A673 (cell line): ENCODE results near the gene ABCB8.

ENCODE experiments used
- EZH2 ChIP-seq: fragments of 200-600 bp; sonication (generic); IDR thresholded peaks from 2 replicates; pipeline ENCODE4 v1.6.1; 2017; ENCODE audit warnings: borderline replicate concordance, low read depth, mild to moderate bottlenecking, mixed read lengths, antibody characterized with exemption, low read length; ENCODE audit not compliant: poor library complexity, severe bottlenecking
- TF ChIP-seq, protein P1 (sequence below): fragments of 300-800, 200-600 bp; sonication (generic); conservative IDR thresholded peaks from 2 replicates; pipeline ENCODE4 v1.5.1; 2017; ENCODE audit warnings: low read depth, mild to moderate bottlenecking, antibody characterized with exemption, low read length, moderate library complexity, mixed read lengths

DNA sequence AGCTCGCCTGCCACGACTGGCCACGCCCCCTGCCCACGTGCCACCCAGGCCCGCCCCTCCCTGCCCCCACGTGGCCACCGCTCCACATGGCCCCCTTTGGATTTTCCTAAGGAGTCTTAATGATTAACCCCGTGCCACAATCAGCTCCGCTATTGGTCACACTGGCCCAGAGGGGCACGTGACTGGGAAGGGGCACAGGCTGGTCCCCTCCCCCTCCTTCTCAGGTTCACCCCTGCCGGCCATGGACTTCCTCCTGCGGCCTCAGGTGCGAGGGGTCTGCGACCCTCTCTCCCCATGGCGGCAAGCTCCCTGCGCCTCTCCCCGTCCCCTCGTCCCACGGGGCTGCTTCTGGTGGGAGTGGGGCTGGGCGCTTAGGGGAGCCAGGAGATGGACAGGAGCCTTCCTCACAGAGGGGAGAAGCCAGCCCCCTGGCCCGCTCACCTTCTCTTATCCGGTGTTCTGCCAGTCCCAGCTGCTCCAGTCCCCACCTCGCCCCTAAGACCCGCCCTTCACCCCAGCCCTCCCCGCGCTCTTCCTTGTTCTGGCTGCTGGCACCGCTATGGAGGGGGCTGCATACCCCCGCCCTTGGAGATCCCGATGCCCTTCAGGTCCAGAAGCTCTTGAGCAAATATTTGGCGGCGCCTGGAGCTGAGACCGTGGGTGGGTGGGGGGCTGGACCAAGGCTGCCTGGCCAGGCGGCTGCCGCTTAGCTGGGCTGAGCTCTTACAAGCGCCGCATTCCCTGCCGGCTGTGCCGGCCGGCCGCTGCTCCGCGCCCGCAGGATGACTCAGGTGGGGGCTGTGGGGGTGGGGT, 34.4 kb downstream of the ABCB8 start:
- TF ChIP-seq, protein P1, sequence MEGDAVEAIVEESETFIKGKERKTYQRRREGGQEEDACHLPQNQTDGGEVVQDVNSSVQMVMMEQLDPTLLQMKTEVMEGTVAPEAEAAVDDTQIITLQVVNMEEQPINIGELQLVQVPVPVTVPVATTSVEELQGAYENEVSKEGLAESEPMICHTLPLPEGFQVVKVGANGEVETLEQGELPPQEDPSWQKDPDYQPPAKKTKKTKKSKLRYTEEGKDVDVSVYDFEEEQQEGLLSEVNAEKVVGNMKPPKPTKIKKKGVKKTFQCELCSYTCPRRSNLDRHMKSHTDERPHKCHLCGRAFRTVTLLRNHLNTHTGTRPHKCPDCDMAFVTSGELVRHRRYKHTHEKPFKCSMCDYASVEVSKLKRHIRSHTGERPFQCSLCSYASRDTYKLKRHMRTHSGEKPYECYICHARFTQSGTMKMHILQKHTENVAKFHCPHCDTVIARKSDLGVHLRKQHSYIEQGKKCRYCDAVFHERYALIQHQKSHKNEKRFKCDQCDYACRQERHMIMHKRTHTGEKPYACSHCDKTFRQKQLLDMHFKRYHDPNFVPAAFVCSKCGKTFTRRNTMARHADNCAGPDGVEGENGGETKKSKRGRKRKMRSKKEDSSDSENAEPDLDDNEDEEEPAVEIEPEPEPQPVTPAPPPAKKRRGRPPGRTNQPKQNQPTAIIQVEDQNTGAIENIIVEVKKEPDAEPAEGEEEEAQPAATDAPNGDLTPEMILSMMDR = no peak
- TF ChIP-seq EZH2 = no peak
